GM21528 (cell line): Measurements from ENCODE around the gene FAM171A1.
"Not testable (repeated sequence)": the region's sequence is repeated elsewhere in the genome, so short reads cannot be mapped to it uniquely, and the experiment has no call there.

Experiments
- ATAC-seq: cut with Tn5 transposase; IDR thresholded peaks from one replicate; pipeline ENCODE4 v1.9.1; 2021; ENCODE audit warnings: mild to moderate bottlenecking, moderate library complexity; ENCODE audit not compliant: unreplicated experiment, low FRiP score

The FAM171A1 gene

GRCh38 chr10:15223174-15223573 is 147.9 kb downstream of the FAM171A1 start:
- ATAC-seq, result no peak

- no peak for ATAC-seq
Observed at GRCh38 chr10:15222511-15222910, 148.6 kb downstream of the FAM171A1 start.

GRCh38 chr10:15220445-15220844 is 150.6 kb downstream of the FAM171A1 start:
- ATAC-seq, result no peak

GRCh38 chr10:15216700-15217099 is 154.4 kb downstream of the FAM171A1 start:
- ATAC-seq, result no peak

- no peak for ATAC-seq
Observed at GRCh38 chr10:15214237-15214636, 156.9 kb downstream of the FAM171A1 start.

GRCh38 chr10:15213461-15213861 is 157.6 kb downstream of the FAM171A1 start:
- ATAC-seq, result no peak

- no peak for ATAC-seq
Observed at GRCh38 chr10:15211464-15211979, 159.6 kb downstream of the FAM171A1 start.

- no peak for ATAC-seq
Observed at GRCh38 chr10:15210521-15210920, 160.6 kb downstream of the FAM171A1 start.

GRCh38 chr10:15209827-15210509 is 161.1 kb downstream of the FAM171A1 start:
- no peak for ATAC-seq

GRCh38 chr10:15208221-15208620 is 162.9 kb downstream of the FAM171A1 start:
- no peak for ATAC-seq

GRCh38 chr10:15207410-15207809 is 163.7 kb downstream of the FAM171A1 start:
- not testable (repeated sequence) for ATAC-seq

GRCh38 chr10:15202639-15203038 is 168.4 kb downstream of the FAM171A1 start:
- no peak for ATAC-seq

- ATAC-seq, result not testable (repeated sequence)
Observed at GRCh38 chr10:15202301-15202621, 168.8 kb downstream of the FAM171A1 start.

- ATAC-seq, result no peak
Observed at GRCh38 chr10:15201589-15202300, 169.3 kb downstream of the FAM171A1 start.

GRCh38 chr10:15200626-15201025 is 170.5 kb downstream of the FAM171A1 start:
- no peak for ATAC-seq

GRCh38 chr10:15197911-15198310 is 173.2 kb downstream of the FAM171A1 start:
- no peak for ATAC-seq

GRCh38 chr10:15197276-15197675 is 173.8 kb downstream of the FAM171A1 start:
- no peak for ATAC-seq

GRCh38 chr10:15196021-15196834 is 174.9 kb downstream of the FAM171A1 start:
- no peak for ATAC-seq

- no peak for ATAC-seq
Observed at GRCh38 chr10:15189133-15189885, 181.8 kb downstream of the FAM171A1 start.

- ATAC-seq, result no peak
Observed at GRCh38 chr10:15188603-15189002, 182.5 kb downstream of the FAM171A1 start.
